Stimulated activated CD8-positive, alpha-beta memory T cell treated with anti-CD3 and anti-CD28 coated beads, Interleukin-12 subunit alpha, Interleukin-12 subunit beta, amount 100 ng/mL, for 24 hours (primary cell): ENCODE data around the gene HMGB1.
"Not testable (repeated sequence)": the region's sequence is repeated elsewhere in the genome, so short reads cannot be mapped to it uniquely, and the experiment has no call there.

Experiments
- DNase-seq: peaks from one replicate; pipeline ENCODE4 v3.0.0-alpha.2; 2020; ENCODE audit errors: extremely low read depth

Gene HMGB1

DNA sequence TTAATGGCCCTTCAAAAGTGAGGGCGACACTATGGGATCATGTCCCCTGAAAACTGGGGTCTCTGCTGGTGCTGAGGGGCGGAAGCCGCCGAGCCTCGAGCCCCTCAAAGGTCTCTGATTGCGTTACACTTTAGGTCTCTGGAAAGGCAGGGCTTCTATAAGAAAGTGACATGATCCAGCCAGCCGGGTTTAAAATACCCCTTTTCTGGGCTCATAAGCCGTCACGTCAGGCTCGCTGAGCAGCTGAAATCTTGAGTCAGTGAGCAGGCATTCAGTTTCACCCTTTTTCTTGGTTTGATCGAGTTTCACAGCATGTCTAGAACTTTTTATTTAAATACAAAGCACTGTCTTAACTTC lies 600 bp upstream of the HMGB1 start:
- DNase-seq: no peak

DNA sequence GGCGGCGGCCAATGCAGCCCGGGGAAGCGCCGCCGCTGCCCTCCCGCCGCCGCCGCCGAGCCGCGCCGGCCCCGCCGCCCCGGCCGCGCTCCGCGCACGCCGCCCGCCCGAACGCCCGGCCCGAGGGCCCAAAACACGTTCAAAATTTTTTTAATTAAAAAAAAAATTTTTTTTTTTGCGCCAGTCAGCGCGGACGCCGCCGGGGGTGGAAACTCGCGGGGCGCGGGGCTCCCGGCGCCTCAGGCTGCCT lies 468 bp downstream of the HMGB1 start:
- no peak for DNase-seq

GRCh38 chr13:30464496-30465342 lies 1.0 kb downstream of the HMGB1 start:
- peak; percentile 54 for DNase-seq

DNA sequence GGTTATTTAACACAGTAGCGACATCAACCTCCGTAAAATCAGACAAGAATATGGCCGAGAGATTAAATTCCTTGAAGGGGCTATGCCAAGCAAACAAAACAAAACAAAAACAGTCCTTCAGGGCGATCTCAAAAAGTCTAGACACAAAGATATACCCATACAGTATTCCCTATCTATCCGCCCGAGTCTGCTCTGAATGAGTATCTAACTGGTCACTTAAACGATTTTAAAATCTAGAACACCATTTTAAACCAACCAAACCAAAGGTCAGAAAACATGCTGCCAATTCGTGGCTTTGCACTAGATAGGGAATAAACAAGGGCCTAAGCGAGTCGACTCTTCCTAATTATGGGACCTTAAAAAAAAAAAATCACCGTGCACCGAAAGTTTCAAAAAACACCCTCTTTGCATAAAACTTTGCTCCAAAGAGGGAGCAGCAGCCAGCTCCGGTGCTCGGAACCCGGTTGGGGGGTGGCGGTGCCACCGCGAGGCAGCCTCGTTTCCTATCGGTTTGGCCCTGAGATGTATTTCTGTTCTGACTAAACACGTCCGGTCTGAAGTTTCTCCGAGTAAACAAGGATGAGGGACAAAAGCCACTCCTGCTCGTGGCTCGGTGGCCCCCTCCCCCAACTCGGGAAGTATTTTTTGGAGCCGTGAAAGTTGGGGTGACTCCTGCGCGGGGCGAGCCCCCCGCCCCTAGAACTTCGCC lies 1.8 kb downstream of the HMGB1 start:
- peak; percentile 55 for DNase-seq

DNA sequence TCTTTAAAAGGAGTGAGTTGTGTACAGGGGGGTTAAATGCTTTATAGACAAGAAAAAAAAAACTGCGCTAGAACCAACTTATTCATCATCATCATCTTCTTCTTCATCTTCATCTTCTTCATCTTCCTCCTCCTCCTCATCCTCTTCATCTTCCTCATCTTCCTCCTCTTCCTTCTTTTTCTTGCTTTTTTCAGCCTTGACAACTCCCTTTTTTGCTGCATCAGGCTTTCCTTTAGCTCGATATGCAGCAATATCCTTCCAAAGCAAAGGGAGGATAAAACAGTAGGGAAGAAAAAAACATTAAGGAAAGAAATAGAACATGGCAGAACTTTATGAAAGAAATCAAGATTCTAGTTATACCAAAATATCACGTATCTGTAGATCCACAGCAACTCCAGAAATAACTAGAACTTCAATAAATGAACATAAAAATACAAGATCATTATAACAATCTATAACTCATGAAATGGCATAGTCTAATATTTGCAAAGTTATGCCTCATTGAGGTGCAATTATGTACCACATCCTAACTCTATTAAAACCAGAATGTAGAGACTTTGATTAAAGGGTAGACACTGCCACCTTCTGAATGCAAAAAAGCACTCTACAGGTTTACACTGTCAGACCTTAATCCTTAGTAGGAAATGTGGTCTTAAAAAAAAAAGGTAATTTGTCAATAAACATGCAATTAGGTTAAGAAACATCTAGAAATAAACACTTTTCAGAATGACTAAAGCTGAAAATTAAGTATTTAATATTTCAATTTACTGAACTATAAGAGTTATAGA lies 4.3 kb downstream of the HMGB1 start:
- not testable (repeated sequence) for DNase-seq

DNA sequence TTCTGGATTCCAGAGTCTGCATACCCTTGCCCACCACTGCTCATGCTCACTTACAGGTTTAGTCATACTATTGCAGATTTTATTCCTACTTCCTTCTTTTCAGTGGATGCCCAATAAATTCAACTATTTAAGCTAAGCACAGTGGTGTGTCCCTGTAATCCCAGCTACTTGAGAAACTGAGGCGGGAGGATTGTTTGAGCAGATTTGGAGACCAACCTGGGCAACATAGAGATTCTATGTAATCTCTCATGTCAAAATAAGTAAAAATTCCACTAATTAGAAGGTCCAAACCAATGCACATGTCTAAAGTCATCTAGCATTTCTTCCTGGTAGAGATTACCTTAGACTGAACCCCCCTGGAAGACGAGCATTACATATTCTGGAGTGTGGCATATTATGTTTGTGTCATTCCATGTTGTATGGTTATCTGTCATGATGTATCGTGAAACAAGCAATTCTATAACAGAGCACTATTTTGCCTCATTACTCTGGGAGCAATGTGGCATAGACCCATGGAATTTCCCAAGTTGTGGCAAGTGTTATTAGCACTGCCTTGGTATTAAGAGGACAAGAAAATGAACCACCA lies 8.3 kb downstream of the HMGB1 start:
- no peak for DNase-seq

GRCh38 chr13:30456290-30456689 lies 9.4 kb downstream of the HMGB1 start:
- DNase-seq: no peak

GRCh38 chr13:30454991-30455390 lies 10.7 kb downstream of the HMGB1 start:
- no peak for DNase-seq

DNA sequence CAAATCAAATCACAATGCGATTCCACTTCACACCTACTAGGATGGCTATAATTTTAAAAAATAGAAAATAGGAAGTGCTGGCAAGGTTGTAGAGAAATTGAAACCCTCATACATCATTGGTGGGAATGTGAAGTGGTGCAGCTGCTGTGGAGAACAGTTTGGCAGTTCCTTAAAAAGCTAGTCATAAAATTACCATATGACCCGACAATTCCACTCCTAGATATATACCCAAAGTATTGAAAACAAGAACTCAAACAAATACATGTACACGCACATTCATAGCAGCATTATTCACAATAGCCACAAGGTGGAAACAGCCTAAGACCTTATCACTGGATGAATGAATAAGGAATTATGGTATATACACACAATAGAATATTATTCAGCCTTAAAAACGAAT lies 12.0 kb downstream of the HMGB1 start:
- no peak for DNase-seq

GRCh38 chr13:30451476-30451875 lies 14.3 kb downstream of the HMGB1 start:
- DNase-seq: not testable (repeated sequence)

GRCh38 chr13:30450066-30450465 lies 15.7 kb downstream of the HMGB1 start:
- DNase-seq: no peak

GRCh38 chr13:30448441-30448840 lies 17.3 kb downstream of the HMGB1 start:
- DNase-seq: no peak

GRCh38 chr13:30446126-30446500 lies 19.6 kb downstream of the HMGB1 start:
- no peak for DNase-seq

- no peak for DNase-seq
These were observed 21.8 kb downstream of the HMGB1 start for GRCh38 chr13:30443957-30444404.

DNA sequence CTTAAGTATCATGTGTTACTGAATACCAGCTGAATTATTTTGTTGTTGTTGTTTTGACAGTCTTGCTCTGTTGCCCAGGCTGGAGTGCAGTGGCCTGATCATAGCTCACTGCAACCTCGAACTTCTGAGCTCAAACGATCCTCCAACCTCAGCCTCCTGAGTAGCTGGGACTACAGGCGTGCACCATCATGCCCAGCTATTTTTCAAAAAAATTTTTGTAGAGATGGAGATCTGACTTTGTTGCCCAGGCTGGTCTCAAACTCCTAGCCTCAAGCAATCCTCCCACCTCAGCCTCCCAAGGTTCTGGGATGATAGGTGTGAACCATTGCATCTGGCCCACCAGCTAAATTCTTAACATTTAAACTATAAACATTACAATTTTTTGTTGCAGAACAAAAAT lies 22.2 kb downstream of the HMGB1 start:
- DNase-seq: not testable (repeated sequence)

- DNase-seq: no peak
These were observed 22.8 kb downstream of the HMGB1 start for GRCh38 chr13:30442926-30443325.

DNA sequence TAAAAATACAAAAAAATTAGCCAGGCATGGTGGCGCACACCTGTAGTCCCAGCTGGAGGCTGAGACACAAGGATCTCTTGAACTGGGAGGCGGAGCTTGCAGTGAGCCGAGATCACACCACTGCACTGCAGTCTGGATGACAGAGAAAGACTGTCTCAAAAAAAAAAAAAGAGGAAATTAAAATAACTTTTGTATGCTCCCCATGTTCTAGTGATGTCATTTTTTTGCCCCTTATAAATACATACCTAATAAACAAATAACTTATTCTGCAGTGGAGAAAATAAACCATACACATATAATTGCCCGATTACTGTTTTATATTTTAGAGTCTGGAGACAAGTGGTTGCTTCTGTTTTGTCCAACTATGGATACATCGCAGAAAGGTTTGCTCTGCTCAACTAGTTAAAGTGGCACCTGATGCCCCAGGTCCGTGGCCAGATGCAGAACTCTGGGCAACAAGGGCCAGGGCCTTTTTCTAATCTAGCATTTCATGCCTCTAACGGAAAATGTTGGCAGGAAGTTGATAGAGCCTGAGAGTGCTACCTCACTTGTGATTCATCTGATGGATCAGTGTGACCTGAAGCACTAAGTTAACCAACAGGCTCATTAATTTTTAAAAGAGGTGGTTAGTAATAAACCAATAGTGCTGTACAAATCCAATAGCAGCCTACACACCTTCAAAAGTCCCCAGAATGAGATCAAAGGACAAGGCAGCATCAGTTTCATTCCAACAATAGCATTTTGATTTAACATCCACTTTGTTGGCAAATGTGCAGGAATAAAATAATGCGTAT lies 24.6 kb downstream of the HMGB1 start:
- no peak for DNase-seq

DNA sequence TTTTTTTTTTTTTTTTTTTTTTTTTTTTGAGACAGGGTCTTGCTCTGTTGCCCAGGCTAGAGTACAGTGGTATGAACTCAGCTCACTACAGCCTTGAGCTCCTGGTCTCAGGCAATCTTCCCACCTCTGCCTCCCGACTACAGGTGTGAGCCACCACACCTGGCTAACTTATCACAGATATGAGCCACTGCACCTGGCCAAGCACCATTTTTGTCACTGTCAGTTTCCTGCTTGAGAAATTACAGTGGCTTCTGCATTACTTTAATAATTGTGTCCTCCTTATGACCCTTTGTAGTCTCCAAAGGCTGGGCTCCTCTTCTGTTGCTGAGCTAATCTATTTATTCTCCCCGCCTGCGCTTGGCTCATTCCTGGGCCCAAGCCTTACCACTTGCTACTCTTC lies 27.4 kb downstream of the HMGB1 start:
- DNase-seq: no peak

DNA sequence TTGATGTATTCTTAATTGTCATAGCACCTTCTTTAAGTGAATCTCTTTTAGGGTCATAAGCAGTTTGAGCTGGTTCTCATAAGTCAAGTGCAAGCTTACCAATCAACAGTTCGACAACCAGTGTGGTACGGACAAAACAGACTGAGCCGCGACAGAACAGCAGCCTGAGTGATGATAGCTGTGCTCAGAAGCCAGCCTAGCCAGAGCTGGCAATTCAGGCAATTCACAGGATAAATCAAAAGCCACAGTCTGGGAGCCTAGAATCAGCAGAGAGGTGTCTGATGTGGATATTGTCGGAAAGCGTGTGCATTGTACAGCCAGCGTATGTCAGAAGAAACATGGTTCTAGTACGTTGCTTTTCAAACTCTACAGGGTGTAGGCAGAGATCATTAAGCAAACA lies 28.6 kb downstream of the HMGB1 start:
- DNase-seq: no peak

DNA sequence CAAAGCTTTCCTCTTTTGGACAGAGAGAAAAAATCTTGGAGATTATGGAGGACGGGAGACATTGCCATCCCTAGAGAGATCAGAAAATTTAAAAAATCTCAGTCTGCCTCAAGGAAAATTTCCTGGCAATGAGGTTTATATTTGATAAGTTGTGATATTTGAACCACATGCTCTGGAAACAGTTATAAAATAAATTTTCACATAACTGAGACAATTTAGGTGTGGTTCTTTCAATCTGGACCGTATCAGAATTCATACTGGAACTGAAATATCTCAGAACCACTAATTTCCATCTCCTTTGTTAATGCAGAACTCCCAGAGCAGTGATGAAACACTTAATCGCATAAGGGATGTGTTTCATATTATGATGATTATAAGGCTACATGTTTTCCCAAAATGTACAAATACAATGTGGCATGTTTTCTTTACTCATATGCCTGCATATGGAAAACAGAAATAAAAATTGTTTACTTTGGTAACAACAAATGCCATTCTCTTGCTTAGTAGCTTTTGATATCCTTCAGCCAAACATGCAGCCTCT lies 29.8 kb downstream of the HMGB1 start:
- DNase-seq: no peak

DNA sequence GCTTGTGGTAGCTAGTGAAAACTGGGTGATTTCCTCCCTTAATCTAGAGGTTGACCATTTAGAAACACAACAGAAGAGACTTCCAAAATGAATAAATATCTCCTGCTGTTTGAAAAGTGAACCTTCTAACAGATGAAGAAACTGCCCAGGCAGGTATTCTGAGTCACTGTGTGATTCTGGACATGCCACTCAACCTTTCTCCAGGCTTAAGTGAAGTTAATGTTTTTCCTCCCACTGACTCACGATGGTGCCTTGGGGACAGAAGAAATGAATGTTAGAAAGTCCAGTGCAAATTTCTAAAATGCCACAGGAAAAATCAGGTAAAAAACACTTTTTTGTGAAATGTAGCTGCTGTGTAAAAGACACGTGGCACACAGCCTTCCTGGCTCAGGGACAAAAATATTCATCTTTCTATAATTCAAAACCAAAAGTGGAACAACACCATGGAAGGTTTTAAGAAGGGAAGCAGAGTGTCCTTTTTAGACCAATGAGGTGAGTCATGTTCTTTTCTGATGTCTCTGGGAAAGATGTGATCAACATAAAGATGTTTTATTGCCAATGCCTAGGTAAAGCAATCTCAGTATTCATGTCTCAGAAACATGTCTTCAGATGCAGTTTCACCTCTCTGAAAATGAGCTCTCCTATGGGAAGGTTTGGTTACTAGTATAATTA lies 34.3 kb downstream of the HMGB1 start:
- DNase-seq: no peak
